Mucosa of rectum (tissue), 2 donors: ENCODE data around the gene KDM2A.
"Not testable (repeated sequence)": the region's sequence is repeated elsewhere in the genome, so short reads cannot be mapped to it uniquely, and the experiment has no call there.

Source experiments
- H3K27ac ChIP-seq, 2 donors: one replicate each; pipeline ENCODE4 v1.7.0; 2013; ENCODE audit warnings: inconsistent platforms in 2 of 2, low read depth in 2 of 2, low read length in 2 of 2
- H3K27me3 ChIP-seq, 2 donors: one replicate each; pipeline ENCODE4 v1.7.0; 2013; ENCODE audit warnings: low read length in 2 of 2; ENCODE audit not compliant: control insufficient read depth in 2 of 2, insufficient read depth in 2 of 2
- H3K36me3 ChIP-seq, 2 donors: one replicate each; pipeline ENCODE4 v1.7.0; 2013; ENCODE audit warnings: low read length in 2 of 2; ENCODE audit not compliant: control insufficient read depth in 2 of 2, insufficient read depth in 2 of 2
- H3K4me1 ChIP-seq, 2 donors: one replicate each; pipeline ENCODE4 v1.7.0; 2013; ENCODE audit warnings: low read length in 2 of 2, mild to moderate bottlenecking in 1 of 2; ENCODE audit not compliant: control insufficient read depth in 2 of 2, insufficient read depth in 2 of 2
- H3K4me3 ChIP-seq, 2 donors: one replicate each; pipeline ENCODE4 v1.7.0; 2013; ENCODE audit warnings: low read length in 2 of 2
- H3K9ac ChIP-seq, 2 donors: one replicate each; pipeline ENCODE4 v1.7.0; 2013; ENCODE audit warnings: low read length in 2 of 2, low read depth in 1 of 2, mild to moderate bottlenecking in 1 of 2
- H3K9me3 ChIP-seq, 2 donors: one replicate each; pipeline ENCODE4 v1.7.0; 2013; ENCODE audit warnings: low read length in 2 of 2; ENCODE audit not compliant: control insufficient read depth in 2 of 2
- donor health status: healthy.
- donor health status: Normal muscosa, but diverticular disease.

KDM2A gene

DNA sequence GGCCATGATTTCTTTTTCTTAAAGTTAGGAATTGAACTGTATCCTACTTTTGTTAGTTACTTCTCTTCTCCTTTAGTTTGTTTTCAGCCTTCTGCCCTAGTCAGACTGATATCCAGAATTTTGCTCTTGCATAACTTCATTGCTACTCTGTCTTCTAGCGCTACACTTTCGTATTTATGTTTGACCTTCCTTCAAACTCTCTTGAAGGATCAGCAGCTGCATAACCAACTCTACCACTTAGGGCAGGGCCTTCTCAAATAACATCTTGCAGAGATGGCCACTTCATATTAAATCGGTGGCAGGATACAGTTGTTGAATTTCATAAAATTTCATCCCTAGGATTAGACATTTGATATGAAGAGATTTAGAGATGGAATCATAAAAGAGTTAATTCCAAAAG is 43.9 kb downstream of the KDM2A start:
- no peaks in the 10 kb centered on the region for H3K9me3 ChIP-seq
- no peak overlapping the region for H3K27ac ChIP-seq
- peaks cover 4 to 5% of the 10 kb centered on the region in 2 donors for H3K36me3 ChIP-seq
- H3K4me3 ChIP-seq = no peak overlapping the region
- H3K4me1 ChIP-seq = no peaks in the 10 kb centered on the region
- no peak overlapping the region for H3K9ac ChIP-seq
- H3K27me3 ChIP-seq = no peaks in the 10 kb centered on the region

DNA sequence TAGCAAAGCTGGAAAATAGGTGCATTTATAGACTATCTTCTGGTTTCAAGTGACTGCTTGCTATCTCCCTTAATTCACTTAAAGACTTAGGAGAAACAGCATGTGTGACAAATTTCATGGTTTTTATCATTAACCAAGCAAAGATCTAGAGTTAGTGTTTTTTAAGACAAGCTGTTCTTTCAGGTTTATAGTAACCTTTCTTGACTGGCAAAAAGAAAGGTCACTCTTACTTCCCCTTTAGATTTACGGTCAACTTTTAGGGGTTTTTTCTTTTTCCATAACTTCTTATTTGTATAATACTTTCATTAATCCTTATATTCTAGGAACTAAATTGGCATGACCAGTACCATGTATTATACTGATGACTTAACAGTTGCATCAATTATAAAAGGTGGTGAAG is 46.6 kb downstream of the KDM2A start:
- Histone ChIP-seq H3K9ac (no peak overlapping the region), H3K4me3 (no peak overlapping the region), H3K4me1 (no peaks in the 10 kb centered on the region), H3K27me3 (no peaks in the 10 kb centered on the region), H3K9me3 (no peaks in the 10 kb centered on the region), H3K36me3 (peaks cover 0 to 5% of the 10 kb centered on the region in 2 donors), H3K27ac (no peak overlapping the region)

DNA sequence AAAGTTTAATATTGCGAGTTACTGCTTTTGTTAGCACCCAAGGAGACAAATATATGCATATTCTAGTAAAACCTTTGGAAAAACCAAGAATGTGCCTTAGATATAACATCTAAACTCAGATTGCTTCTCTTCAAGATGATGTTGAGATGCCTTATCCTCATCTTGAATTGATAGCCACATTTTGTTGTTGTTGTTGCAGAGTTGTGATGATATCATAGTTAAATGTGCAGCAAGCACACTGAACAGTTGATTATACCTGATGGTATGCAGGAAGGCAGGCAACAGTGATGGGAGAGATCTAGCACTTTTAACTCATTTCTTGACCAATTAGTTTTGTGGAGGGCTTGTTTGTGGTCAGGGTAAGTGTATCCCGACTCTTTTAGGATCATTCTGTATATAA is 48.0 kb downstream of the KDM2A start:
- no peak overlapping the region for H3K27ac ChIP-seq
- H3K4me1 ChIP-seq = no peaks in the 10 kb centered on the region
- H3K9ac ChIP-seq = no peak overlapping the region
- no peaks in the 10 kb centered on the region for H3K9me3 ChIP-seq
- H3K27me3 ChIP-seq = no peaks in the 10 kb centered on the region
- H3K4me3 ChIP-seq = no peak overlapping the region
- peaks cover 0 to 5% of the 10 kb centered on the region in 2 donors for H3K36me3 ChIP-seq

DNA sequence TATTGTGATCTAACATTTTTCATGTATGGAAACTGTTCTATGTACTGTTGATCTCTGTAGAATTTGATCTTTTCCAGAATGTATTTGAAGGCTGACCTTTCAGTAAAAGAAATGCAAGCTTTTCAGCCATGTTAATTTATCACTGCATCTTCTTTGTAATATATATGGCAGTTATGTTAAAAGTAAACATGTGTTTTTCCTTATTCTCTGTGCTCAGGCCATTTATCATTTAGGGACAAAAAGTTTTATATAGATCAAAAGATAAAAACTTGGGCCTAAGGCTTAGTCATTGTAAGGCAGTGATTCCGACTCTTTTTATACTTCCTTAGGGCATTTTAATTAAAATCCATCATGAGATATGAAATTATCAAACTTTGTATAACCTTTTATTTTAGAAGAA is 48.7 kb downstream of the KDM2A start:
- H3K4me1 ChIP-seq = no peaks in the 10 kb centered on the region
- no peaks in the 10 kb centered on the region for H3K9me3 ChIP-seq
- peaks cover 0 to 5% of the 10 kb centered on the region in 2 donors for H3K36me3 ChIP-seq
- H3K9ac ChIP-seq = no peak overlapping the region
- no peak overlapping the region for H3K27ac ChIP-seq
- no peaks in the 10 kb centered on the region for H3K27me3 ChIP-seq
- no peak overlapping the region for H3K4me3 ChIP-seq

DNA sequence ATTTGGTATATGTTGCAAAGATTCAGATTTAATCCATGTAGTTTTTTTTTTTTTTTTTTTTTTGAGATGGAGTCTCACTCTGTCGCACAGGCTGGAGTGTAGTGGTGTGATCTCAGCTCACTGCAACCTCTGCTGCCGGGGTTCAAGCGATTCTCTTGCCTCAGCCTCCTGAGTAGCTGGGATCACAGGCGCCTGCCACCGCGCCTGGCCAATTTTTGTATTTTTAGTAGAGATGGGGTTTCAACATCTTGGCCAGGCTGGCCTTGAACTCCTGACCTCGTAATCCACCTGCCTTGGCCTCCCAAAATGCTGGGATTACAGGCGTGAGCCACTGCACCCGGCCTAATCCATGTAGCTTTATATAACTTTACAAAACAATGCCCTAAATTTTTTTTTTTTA is 49.8 kb downstream of the KDM2A start:
- H3K36me3 ChIP-seq, H3K27ac ChIP-seq, H3K4me1 ChIP-seq, H3K27me3 ChIP-seq, H3K9ac ChIP-seq, H3K4me3 ChIP-seq, H3K9me3 ChIP-seq: not testable (repeated sequence)

DNA sequence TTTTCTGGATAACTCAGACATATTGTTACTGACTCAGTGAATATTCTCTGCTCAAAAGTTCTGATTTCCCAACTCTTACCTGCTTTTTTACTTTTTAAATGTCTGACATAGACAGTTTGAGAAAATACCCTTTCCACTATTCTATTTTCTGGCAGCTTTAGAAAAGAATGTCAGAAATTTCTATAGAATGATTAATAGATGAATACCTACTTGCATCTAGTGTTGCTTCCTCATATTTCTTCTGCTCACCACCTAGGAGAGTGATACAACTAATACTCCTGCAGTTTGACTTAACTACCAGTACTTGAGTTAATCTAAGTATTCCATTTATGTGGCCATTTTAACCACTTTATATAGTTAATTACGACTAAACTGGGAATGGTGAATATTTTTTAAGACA is 55.2 kb downstream of the KDM2A start:
- Histone ChIP-seq H3K27ac (no peak overlapping the region), H3K9ac (no peak overlapping the region), H3K36me3 (peaks cover 0 to 3% of the 10 kb centered on the region in 2 donors), H3K9me3 (no peaks in the 10 kb centered on the region), H3K4me1 (no peaks in the 10 kb centered on the region), H3K27me3 (no peaks in the 10 kb centered on the region), H3K4me3 (no peak overlapping the region)

DNA sequence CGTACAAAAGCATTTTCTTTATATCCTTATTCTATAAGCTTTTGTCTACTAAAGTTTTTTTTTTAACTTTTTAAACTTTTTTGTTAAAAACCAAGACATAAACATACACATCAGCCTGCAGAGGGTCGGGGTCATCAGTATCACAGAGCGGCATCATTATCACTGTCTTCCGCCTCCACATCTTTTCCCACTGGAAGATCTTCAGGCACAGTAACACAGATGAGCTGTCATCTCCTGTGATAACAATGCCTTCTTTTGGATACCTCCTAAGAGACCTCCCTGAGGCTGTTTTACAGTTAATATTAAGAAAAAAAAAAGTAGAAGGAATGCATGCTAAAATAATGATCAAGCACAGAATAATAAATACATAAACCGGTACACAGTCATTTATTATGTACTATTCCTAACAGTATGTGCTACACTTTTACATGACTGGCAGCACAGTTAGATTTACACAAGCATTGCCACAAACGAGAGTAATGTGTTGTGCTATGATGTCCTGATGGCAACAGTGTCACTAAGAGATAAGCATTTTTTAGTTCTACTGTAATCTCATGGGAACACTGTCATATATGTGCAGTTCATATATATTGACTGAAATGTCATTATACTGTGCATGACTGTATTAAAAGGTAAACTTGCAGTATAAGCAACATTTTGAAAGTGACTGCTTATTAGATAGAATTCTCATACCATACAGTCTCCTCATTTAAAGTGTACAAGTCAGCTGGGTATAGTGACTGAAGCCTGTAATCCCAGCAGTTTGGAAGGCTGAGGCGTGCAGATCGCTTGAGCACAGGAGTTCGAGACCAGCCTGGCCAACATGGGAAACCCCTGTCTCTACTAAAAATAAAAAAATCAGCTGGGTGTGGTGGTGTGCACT is 58.6 kb downstream of the KDM2A start:
- Histone ChIP-seq H3K27me3 (no peaks in the 10 kb centered on the region), H3K9ac (no peak overlapping the region), H3K27ac (no peak overlapping the region), H3K36me3 (peaks cover 18 to 20% of the 10 kb centered on the region in 2 donors), H3K4me3 (no peak overlapping the region), H3K4me1 (no peaks in the 10 kb centered on the region), H3K9me3 (no peaks in the 10 kb centered on the region)

DNA sequence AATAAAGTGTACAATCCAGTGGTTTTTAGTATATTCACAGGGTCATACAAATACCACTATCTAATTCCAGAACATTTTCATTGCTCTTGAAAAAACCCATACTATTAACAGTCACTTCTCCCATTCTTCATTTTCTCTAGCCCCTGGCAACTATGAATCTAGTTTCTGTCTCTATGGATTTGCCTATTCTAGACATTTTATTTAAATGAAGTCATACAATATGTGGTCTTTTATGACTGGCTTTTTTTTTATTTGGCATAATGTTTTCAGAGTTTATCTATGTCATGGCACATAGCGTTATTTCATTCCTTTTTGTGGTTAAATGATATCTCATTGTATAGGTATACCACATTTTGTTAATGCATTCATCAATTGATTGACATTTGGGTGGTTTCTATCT is 59.4 kb downstream of the KDM2A start:
- Histone ChIP-seq H3K27ac (no peak overlapping the region), H3K9me3 (no peaks in the 10 kb centered on the region), H3K36me3 (peaks cover 24 to 25% of the 10 kb centered on the region in 2 donors), H3K4me1 (no peaks in the 10 kb centered on the region), H3K27me3 (no peaks in the 10 kb centered on the region), H3K9ac (no peak overlapping the region), H3K4me3 (no peak overlapping the region)

- Histone ChIP-seq H3K4me3 (no peak overlapping the region), H3K4me1 (no peaks in the 10 kb centered on the region), H3K9me3 (no peaks in the 10 kb centered on the region), H3K36me3 (peaks cover 27 to 28% of the 10 kb centered on the region in 2 donors), H3K27me3 (no peaks in the 10 kb centered on the region), H3K9ac (no peak overlapping the region), H3K27ac (no peak overlapping the region)
Observed at GRCh38 chr11:67178878-67179277, 59.8 kb downstream of the KDM2A start.

- Histone ChIP-seq H3K9me3 (no peaks in the 10 kb centered on the region), H3K27me3 (no peaks in the 10 kb centered on the region), H3K27ac (no peak overlapping the region), H3K9ac (no peak overlapping the region), H3K4me3 (no peak overlapping the region), H3K4me1 (no peaks in the 10 kb centered on the region), H3K36me3 (peaks cover 29 to 31% of the 10 kb centered on the region in 2 donors)
Observed at GRCh38 chr11:67179892-67180490, 60.9 kb downstream of the KDM2A start.
